SU-DHL-6 (cell line): ENCODE measurements around the gene LAT.

ENCODE experiments used
- EZH2phosphoT487 ChIP-seq: fragments of 200-600 bp; sonication (generic), shearing (Covaris generic); conservative IDR thresholded peaks from 2 replicates; pipeline ENCODE4 v1.6.1; 2018; ENCODE audit warnings: mild to moderate bottlenecking, antibody characterized with exemption, low read length, moderate library complexity, mixed read lengths
- TF ChIP-seq, protein P1 (sequence below): fragments of 200-600 bp; sonication (generic); IDR thresholded peaks from one replicate; pipeline ENCODE4 v1.5.1; 2017; ENCODE audit warnings: antibody characterized with exemption, mild to moderate bottlenecking, low read length, moderate library complexity; ENCODE audit not compliant: insufficient read depth, poor library complexity, severe bottlenecking

DNA sequence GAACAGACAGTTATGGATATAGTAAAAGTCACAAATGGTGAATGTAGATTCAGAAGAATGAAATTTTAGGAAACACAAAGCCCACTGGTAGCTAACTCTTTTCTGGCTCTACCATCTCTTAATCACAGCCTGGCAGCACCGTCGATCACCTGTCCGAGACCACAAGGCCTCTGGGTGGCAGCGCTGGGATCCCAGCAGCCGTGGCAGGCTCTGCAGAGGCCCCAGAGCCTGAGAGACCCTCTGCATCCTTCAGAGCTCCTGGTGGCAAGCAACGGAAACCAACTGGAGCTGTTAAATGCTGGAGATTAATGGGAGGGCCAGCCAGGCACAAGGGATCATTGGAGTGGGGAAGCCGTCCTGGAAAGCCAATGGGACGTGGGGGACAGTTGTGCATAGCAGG lies 26.3 kb downstream of the LAT start:
- TF ChIP-seq, protein P1, sequence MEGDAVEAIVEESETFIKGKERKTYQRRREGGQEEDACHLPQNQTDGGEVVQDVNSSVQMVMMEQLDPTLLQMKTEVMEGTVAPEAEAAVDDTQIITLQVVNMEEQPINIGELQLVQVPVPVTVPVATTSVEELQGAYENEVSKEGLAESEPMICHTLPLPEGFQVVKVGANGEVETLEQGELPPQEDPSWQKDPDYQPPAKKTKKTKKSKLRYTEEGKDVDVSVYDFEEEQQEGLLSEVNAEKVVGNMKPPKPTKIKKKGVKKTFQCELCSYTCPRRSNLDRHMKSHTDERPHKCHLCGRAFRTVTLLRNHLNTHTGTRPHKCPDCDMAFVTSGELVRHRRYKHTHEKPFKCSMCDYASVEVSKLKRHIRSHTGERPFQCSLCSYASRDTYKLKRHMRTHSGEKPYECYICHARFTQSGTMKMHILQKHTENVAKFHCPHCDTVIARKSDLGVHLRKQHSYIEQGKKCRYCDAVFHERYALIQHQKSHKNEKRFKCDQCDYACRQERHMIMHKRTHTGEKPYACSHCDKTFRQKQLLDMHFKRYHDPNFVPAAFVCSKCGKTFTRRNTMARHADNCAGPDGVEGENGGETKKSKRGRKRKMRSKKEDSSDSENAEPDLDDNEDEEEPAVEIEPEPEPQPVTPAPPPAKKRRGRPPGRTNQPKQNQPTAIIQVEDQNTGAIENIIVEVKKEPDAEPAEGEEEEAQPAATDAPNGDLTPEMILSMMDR = no peak
- TF ChIP-seq EZH2phosphoT487 = no peak
